Measurements from ENCODE around the gene SLC15A3.

DNA sequence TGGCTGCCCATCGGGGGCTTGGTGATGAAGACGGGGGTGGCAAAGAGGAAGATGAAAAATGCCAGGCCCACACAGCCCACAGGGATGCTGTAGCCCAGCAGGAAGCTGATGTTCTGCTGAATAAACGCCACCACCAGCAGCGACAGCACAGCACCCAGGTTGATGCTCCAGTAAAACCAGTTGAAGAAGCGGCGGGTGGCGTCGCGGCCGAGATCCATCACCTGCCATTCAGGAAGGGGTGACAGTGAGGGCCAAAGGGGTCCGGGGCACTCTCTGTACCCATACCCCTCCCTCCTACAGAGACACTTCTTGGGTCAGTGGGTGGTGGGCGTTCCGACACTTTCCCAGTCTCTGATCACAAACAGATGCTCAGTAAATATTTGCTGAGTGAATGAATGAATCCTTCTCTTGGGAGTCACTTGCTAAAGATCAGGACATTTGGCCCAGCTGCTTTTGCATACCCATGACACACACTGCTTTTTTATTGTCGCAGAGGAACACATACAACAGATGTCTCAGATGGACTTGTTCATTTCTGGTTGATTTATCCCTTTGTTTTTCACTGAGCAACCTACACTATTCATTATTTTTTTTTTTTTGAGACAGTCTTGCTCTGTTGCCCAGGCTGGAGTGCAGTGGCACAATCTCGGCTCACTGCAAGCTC lies 5.2 kb downstream of the SLC15A3 start:
- TF ChIP-seq CTCF (conservative IDR thresholded peaks at IDR 0.05) (no peak), ZFX (IDR thresholded peaks at IDR 0.05) (no peak)

All from C4-2B (cell line).